Measurements from ENCODE around the gene SLC13A3. TPM values are rescaled to one million over a fixed set of nuclear protein-coding genes. Genes with fewer than 3 reads are reported as not detected.

SLC13A3 gene
- total and polyA plus RNA-seq, 8 donors = 2.4 to 10.4 (median 8.8) TPM

- Histone ChIP-seq H3K4me1 (no peaks in the 10 kb centered on the region), H3K27me3 (no peaks in the 10 kb centered on the region), H3K36me3 (no peaks in the 10 kb centered on the region), H3K9me3 (no peaks in the 10 kb centered on the region), H3K27ac (no peak overlapping the region), H3K4me3 (no peak overlapping the region)
- DNase-seq = no peak
- ATAC-seq = no peak
- intact Hi-C loops (cut with DNase I) = no loop called here
- TF ChIP-seq CTCF (IDR thresholded peaks at IDR 0.05) = no peak
Measured at GRCh38 chr20:46614503-46614902, 36.8 kb downstream of the SLC13A3 start.

- DNase-seq (no peak), ATAC-seq (no peak)
- no peaks in the 10 kb centered on the region for H3K9me3 ChIP-seq
- H3K4me3 ChIP-seq = no peak overlapping the region
- no peaks in the 10 kb centered on the region for H3K27me3 ChIP-seq
- H3K27ac ChIP-seq = no peak overlapping the region
- H3K4me1 ChIP-seq = no peaks in the 10 kb centered on the region
- no peak for TF ChIP-seq CTCF (IDR thresholded peaks at IDR 0.05)
- intact Hi-C loops (cut with DNase I) = no loop called here
- no peaks in the 10 kb centered on the region for H3K36me3 ChIP-seq
Measured at GRCh38 chr20:46610145-46610544, 41.1 kb downstream of the SLC13A3 start.

GRCh38 chr20:46609043-46609442 lies 42.2 kb downstream of the SLC13A3 start:
- Histone ChIP-seq H3K9me3 (no peaks in the 10 kb centered on the region), H3K27me3 (no peaks in the 10 kb centered on the region), H3K4me3 (no peak overlapping the region), H3K27ac (no peak overlapping the region), H3K36me3 (no peaks in the 10 kb centered on the region), H3K4me1 (no peaks in the 10 kb centered on the region)
- no peak for TF ChIP-seq CTCF (IDR thresholded peaks at IDR 0.05)
- ATAC-seq (no peak), DNase-seq (no peak)
- intact Hi-C loops (cut with DNase I) = no loop called here

DNA sequence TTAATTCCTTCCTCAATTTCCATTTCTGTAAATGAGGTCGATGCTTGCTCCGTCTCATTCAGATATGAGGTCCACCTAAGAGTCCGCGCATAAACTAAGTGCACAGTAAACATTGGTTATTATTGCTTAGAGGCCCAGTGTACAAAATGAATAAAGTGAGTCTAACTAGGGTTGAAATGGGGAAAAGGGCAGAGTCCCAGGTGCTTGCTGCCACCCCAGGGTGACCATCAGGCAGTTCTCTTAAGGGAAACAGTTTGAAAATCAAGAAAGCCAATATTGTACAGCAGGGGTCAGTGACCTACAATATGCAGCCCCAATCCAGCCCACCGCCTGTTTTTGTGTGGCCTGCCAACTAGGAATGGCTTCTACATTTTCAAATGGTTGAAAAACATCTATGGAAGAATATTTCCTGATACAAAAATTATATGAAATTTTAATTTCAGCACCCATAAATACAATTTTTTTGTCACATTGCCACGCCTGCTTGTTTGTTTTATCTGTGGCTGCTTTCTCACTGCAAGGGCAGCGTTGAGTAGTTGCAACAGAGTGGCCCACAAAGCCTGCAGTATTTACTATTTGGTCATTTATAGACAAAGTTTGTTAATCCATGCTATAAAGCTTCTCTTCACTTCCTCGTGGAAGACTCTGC lies 43.3 kb downstream of the SLC13A3 start:
- Histone ChIP-seq H3K9me3 (no peaks in the 10 kb centered on the region), H3K27ac (no peak overlapping the region), H3K36me3 (no peaks in the 10 kb centered on the region), H3K4me3 (no peak overlapping the region), H3K4me1 (no peaks in the 10 kb centered on the region), H3K27me3 (no peaks in the 10 kb centered on the region)
- intact Hi-C loops (cut with DNase I) = no loop called here
- DNase-seq = no peak
- no peak for ATAC-seq
- TF ChIP-seq CTCF (IDR thresholded peaks at IDR 0.05) = no peak

GRCh38 chr20:46607191-46607848 lies 43.9 kb downstream of the SLC13A3 start:
- no peak for ATAC-seq

More at GRCh38 chr20:46607191-46607848, 43.9 kb downstream of the SLC13A3 start:
- no peak for DNase-seq
- Histone ChIP-seq H3K9me3 (no peaks in the 10 kb centered on the region), H3K27ac (no peak overlapping the region), H3K4me1 (no peaks in the 10 kb centered on the region), H3K27me3 (no peaks in the 10 kb centered on the region), H3K4me3 (no peak overlapping the region), H3K36me3 (no peaks in the 10 kb centered on the region)
- intact Hi-C loops (cut with DNase I) = no loop called here
- no peak for TF ChIP-seq CTCF (IDR thresholded peaks at IDR 0.05)
